ENCODE data around the gene INPP1.

Gene INPP1

GRCh38 chr2:190412966-190413365, 69.6 kb downstream of the INPP1 start:
- no peak for DNase-seq

GRCh38 chr2:190413421-190413820, 70.0 kb downstream of the INPP1 start:
- peak; percentile 50 for DNase-seq

GRCh38 chr2:190415251-190415650, 71.9 kb downstream of the INPP1 start:
- no peak for DNase-seq

- DNase-seq, result no peak
These were observed 72.7 kb downstream of the INPP1 start for GRCh38 chr2:190415794-190416775.

- DNase-seq, result no peak
These were observed 73.9 kb downstream of the INPP1 start for GRCh38 chr2:190417045-190417842.

GRCh38 chr2:190418727-190419126, 75.3 kb downstream of the INPP1 start:
- DNase-seq, result no peak

- no peak for DNase-seq
These were observed 77.4 kb downstream of the INPP1 start for GRCh38 chr2:190420801-190421200.
